HuH-7 (cell line): ENCODE measurements around the gene COL4A1.

Source experiments
- DNase-seq: peaks from one replicate; pipeline ENCODE4 v3.0.0; 2011; ENCODE audit warnings: low spot score

Gene COL4A1

DNA sequence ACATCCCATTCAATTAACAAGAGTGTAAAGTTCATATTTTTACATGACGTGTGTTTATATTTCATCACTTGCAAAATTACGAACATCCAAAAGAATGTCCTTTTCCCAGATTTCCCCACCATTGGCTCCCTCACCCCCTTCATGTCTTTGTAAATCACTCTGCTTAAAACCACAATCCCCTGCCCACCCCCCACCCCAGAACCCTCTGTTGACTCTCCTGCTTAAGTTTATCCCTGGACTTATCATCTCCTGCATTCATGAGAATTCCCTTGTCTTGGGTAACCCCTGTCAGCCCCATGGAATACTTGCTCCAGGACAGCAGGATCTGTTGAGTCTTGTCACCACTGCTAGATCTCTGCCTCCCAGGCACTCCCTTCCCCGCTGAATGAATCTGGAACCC is 109.9 kb downstream of the COL4A1 start:
- DNase-seq: no peak

GRCh38 chr13:110195547-110196485 is 111.1 kb downstream of the COL4A1 start:
- no peak for DNase-seq

GRCh38 chr13:110194451-110194850 is 112.5 kb downstream of the COL4A1 start:
- no peak for DNase-seq

GRCh38 chr13:110193491-110193890 is 113.5 kb downstream of the COL4A1 start:
- no peak for DNase-seq

DNA sequence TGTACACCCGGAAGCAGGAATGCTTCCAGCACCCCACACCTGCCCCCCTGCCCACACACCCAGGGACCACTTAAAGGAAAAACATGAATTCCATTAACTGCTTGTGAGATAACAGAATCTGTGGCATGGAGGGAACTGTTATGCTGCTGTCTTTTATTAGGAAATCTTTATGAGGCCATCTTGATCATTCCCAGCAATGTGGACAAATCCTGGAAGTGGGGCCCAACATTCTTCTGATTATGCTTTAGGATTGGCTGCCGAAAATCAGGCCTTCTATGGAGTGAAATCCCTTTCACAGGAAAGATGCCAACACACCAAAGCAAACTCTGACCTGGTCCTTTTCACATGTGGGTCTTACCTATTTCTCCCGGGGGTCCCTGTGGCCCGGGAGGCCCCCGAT is 114.5 kb downstream of the COL4A1 start:
- DNase-seq: no peak

GRCh38 chr13:110187641-110188161 is 119.3 kb downstream of the COL4A1 start:
- no peak for DNase-seq

- DNase-seq: no peak
These were observed 120.6 kb downstream of the COL4A1 start for GRCh38 chr13:110186231-110186855.

DNA sequence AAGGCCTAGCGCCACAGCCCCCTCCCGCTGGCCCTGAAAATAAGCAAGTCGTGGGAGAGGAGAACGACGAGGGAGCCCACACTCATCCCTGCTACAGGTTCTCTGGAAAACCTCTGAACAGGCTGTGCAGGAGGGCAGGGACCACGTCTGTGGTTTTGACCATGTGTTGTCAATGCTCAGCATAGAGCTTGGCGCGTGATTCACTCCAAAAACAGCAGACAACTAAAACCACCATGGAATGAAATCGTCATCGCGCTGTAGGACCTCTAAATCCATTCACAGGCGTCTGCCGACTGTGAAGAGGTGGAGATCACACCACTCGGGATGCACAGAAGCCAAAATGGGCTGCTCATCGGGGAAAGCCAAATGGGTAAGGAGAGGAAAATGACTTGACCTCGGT is 121.3 kb downstream of the COL4A1 start:
- DNase-seq: no peak

- DNase-seq: no peak
These were observed 123.0 kb downstream of the COL4A1 start for GRCh38 chr13:110183910-110184309.

- no peak for DNase-seq
These were observed 124.5 kb downstream of the COL4A1 start for GRCh38 chr13:110182461-110182860.

DNA sequence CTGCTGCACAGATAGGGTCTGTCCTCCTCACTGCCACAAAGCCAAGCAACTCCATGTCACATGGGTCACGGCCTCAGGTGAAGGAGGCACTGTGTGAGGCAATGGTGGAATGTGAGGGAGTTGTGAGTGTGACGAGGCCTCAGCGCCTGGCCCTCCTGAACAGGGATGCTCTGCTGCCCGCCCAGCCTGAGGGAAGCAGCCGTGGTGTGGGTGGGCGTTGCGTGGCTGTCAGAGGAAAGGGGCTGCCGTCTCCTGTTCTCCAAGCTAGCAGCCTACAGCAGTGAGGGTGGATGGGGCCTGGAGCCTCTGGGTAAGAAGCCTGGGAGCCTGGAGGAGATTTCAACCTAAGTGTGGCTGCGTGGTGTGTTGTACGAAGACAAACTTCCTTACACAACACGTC is 125.0 kb downstream of the COL4A1 start:
- DNase-seq: no peak

- DNase-seq: no peak
These were observed 127.2 kb downstream of the COL4A1 start for GRCh38 chr13:110179857-110180147.

DNA sequence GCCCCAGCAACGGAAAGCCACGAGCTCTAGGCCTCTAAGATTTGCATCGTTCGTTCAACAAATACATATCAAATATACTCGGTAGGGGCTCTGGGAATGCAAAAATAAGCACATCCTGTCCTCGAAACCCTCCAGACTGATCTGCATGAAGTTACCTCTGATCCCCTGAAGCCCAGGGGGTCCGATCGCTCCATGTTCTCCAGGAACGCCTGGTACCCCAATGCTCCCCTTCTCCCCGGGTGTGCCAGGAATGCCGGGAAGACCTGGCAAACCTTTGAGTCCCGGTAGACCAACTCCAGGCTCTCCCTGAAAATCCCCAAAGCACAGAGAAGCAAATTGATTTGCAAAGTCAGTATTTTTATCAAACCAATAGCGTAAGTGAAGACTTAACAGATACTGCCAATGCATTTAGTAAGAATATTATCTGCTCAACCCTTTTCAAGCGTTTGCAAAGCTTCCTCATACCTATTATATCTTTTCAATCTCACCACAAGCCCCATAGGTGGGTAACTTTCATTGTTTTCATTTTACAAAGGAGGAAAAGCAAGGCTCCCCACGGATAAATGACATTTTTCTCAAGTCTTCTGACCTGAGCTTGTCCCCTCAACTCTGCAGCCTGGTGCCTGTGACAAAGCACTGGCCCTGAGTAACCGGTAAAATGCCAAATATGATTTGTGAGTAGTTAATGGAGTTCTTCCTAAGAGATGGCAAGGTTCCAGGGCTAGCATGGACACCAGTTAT is 127.7 kb downstream of the COL4A1 start:
- no peak for DNase-seq

- no peak for DNase-seq
These were observed 129.2 kb downstream of the COL4A1 start for GRCh38 chr13:110177790-110178189.

DNA sequence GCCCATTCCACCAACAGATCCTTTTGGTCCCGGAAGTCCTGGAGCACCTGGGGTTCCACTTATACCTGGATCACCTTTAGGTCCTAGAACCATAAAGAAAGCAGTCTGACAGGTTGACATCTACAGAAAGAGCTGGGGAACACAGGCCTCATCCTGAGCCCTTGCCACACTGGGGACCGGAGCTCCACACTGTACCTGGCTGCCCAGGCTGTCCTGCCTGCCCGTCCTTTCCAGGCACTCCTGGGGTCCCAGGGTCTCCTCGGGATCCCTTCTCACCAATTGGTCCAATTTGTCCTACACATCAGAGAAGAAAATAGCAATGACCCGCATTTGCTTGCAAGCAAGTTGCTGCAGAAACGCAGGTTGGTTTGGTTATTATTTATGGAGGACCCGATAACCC is 130.5 kb downstream of the COL4A1 start:
- no peak for DNase-seq

GRCh38 chr13:110173247-110173818 is 133.6 kb downstream of the COL4A1 start:
- DNase-seq: no peak

- DNase-seq: no peak
These were observed 136.1 kb downstream of the COL4A1 start for GRCh38 chr13:110170882-110171281.

DNA sequence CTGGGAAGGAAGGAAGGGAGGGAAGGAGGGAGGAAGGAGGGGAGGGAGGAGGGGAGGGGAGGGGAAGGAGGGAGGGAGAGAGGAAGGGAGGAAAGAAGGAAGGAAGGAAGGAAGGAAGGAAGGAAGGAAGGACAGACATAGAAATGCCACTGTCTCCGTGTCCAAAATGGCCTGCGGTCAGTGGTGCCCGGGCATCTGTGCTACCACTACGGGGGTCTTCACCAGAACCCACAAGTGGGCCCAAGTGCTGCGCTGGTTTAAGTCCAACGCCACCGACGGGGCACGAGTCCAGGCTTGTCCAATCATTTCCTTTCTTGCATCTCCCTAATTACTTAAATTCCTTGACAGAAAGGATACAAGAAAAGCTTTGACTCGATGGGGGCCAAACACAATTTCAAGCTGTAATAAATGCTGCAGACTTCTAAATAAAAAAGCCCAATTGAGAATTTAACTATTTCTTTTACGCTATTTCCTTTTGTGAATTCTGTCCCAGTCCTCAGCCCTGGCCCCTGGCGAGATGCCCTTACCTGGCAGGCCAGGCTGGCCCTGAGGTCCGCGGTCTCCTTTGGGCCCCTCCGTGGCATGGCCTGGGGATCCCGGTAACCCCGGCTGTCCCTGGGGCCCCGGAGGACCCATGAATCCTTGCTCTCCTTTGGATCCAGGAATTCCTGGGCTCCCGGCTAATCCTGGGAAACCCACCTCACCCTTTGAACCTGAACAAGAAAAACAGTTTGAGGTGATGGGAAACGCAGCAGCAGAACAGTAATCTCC is 136.8 kb downstream of the COL4A1 start:
- no peak for DNase-seq

- DNase-seq: no peak
These were observed 137.7 kb downstream of the COL4A1 start for GRCh38 chr13:110168999-110169933.

- no peak for DNase-seq
These were observed 140.4 kb downstream of the COL4A1 start for GRCh38 chr13:110166598-110166997.
